ENCODE results near the gene WNK2. TPM values are rescaled to one million over a fixed set of nuclear protein-coding genes. Genes with fewer than 3 reads are reported as not detected.
A peak's percentile ranks its signal among the peaks of the same experiment; 100 is the strongest.

Gene WNK2
- total RNA-seq, 4 donors from 2014 or later: 0.28 to 1.7 (median 0.47) TPM

- ATAC-seq (ENCODE audit: low FRiP score) (no peak), DNase-seq (ENCODE audit: low spot score) (no peak)
- TF ChIP-seq CTCF (IDR thresholded peaks at IDR 0.05): no peak
These were observed 107.8 kb downstream of the WNK2 start for GRCh38 chr9:93291536-93292287.

- ATAC-seq (ENCODE audit: low FRiP score): no peak
- DNase-seq (ENCODE audit: low spot score): no peak
These were observed 108.3 kb downstream of the WNK2 start for GRCh38 chr9:93292288-93292615.

GRCh38 chr9:93292664-93293328 is 108.9 kb downstream of the WNK2 start:
- TF ChIP-seq CTCF (IDR thresholded peaks at IDR 0.05): no peak
- ATAC-seq (ENCODE audit: low FRiP score) (no peak), DNase-seq (ENCODE audit: low spot score) (no peak)

More at GRCh38 chr9:93292288-93292615, 108.3 kb downstream of the WNK2 start:
- TF ChIP-seq CTCF (IDR thresholded peaks at IDR 0.05): no peak

- ATAC-seq (ENCODE audit: low FRiP score) (no peak), DNase-seq (ENCODE audit: low spot score) (no peak)
- no peak for TF ChIP-seq CTCF (IDR thresholded peaks at IDR 0.05)
These were observed 110.1 kb downstream of the WNK2 start for GRCh38 chr9:93294011-93294410.

DNA sequence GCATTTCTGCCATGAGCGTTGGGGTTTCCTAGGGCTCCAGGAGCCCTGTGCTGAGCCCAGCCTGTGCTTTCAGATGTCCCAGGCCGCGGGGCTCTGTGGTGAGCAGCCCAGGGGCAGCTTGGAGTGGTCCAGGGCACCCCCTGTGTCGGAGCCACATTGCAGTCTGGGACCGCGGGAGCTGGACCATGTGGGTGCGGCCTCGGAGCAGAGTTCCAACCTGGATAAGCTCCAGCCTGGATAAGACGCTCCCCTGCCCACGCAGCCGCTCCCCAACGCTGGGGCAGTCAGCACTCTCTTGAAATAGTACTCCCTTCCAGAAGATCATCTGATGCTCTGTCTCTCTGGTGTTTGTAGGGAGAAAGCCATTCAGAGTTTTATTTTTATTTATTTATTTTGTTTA is 111.1 kb downstream of the WNK2 start:
- DNase-seq (ENCODE audit: low spot score) (no peak), ATAC-seq (ENCODE audit: low FRiP score) (peak; percentile 84)
- no peak for TF ChIP-seq CTCF (IDR thresholded peaks at IDR 0.05)

DNA sequence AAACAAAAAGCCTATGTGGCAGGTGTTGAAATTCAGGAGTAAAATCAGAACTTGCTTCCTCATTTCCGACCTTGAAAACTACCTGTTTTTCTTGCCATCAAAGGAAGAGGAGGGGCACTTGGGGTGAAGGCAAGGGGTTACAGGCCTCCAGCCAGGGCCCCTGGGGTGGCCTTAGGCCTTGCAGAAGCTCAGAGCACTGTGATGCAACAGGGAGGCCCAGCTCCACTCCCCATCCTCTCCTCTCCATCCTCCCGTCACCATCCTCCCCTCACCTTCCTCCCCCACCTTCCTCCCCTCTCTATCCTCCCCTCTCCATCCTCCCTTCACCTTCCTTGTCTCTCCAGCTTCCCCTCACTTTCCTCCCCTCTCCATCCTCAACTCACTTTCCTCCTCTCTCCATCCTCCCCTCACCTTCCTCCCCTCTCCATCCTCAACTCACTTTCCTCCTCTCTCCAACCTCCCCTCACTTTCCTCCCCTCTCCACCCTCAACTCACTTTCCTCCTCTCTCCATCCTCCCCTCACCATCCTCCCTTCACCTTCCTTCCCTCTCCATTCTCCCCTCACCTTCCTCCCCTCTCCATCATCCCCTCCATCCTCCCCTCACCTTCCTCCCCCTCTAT is 111.6 kb downstream of the WNK2 start:
- DNase-seq (ENCODE audit: low spot score) (no peak), ATAC-seq (ENCODE audit: low FRiP score) (no peak)
- no peak for TF ChIP-seq CTCF (IDR thresholded peaks at IDR 0.05)

Measured in omental fat pad (tissue), 4 donors.